Mammary microvascular endothelial cell (primary cell): ENCODE data around the gene SPTLC2. TPM values are rescaled to one million over a fixed set of nuclear protein-coding genes. Genes with fewer than 3 reads are reported as not detected.

Source experiments
- total RNA-seq: library from RNA; depleted of rRNA; stranded (reverse); fragments of >200 nt; gene quantifications from 2 replicates; pipeline ENCODE4 v1.2.3, GENCODE V29; 2015

Gene SPTLC2
- 38.9 and 41.4 TPM in 2 replicates for total RNA-seq

GRCh38 chr14:77616454-77617229 lies at the start of gene SPTLC2:
Gene SPTLC2 (minus strand): TSS chr14:77616637. CDS start chr14:77616579, 58 bp downstream.

DNA sequence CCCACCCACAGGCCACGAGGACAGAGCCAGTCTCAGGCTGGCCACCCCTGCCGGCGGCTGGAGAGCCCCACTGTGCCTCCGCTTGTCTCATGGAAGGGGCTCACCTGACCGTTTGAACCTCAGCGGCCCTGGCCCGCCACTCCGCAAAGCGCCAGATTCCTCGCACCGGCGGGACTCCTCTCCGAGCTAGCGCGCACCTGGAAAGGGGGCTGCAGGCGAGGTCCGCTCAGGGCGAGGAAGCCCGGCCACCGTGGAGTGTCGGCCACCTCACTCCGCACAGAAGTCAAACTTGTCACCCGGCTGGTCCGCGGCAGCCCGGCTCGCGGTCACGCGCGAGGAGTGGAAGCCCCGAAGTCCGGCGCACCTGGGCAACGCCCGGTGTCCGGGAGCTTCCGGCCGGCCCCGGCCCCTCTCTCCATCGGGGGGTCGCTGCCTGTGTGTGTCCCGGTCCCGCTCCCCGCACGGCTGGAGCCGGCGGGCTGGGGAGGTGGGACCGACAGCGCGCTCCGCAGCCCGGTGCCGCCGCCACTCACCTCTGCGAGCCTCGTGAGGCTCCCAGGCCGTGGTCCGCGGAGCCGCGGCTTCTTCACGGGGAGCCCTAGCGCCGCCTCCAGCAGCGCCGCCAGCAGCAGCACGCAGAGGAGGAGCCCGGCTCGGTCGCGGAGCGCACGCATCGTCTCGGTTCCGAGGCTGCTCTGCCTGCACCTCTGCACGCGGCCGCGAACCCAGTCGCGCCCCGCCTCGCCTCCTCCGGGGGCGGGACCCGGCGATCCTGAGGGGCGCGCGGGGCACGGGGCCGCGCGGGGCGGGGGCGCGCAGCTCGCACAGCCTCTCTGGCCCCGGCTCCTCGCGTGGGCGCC lies 118.1 kb downstream of the SPTLC2 start, which contains the start of gene ISM2:
ISM2 (minus strand) TSS at position 697 of the 860 bp plus-strand sequence; CDS start at position 674, 23 bp downstream.

DNA sequence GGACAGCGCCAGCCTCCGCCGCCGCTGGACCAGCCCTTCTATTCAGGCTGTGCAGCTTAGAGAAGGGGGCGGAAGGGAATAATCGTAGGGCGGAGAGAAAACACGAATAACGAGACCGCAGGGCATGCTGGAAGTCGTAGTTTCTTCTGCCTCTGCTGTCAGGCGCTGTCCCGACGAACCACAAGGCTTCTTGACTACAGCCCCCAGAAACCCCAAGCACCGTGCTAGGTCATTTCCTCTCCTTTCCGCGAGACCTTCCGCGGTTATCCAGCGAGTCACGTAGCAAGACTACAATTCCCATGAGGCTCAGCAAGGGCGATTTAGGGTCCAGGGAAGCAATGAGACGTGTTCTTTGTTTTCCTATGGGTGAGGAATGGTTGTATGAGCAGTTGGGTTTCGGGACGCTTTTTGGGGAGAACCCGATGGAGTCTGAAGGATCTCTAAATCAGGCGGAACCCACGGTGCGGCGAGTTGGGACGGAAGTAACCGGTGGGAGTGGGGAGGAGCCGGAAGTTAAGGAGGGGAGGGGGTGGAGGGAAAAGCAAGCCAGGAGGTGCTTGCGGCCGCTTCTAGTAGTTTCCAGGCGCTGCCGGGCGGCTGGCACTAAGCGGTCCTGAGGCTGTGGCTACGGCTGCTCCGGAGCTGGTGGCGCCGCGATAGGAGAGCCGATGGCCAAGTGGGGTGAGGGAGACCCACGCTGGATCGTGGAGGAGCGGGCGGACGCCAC lies 158.8 kb downstream of the SPTLC2 start, which contains the start of the genes AHSA1 and VIPAS39:
AHSA1 (plus strand) TSS at position 572 of the 727 bp plus-strand sequence; CDS start at position 669, 97 bp downstream.
VIPAS39 (minus strand) TSS at position 80 of the 727 bp plus-strand sequence. CDS start 3,499 bp downstream, outside the sequence.

Other genes starting within 250 kb of the SPTLC2 start
- 7.8 and 8.1 TPM in 2 replicates for gene TMED8, start 239.5 kb downstream of the SPTLC2 start, total RNA-seq
- gene SAMD15, start 239.3 kb downstream of the SPTLC2 start, total RNA-seq = 0.53 and 0.64 TPM in 2 replicates
- not detected in 2 replicates for gene NOXRED1, start 193.1 kb downstream of the SPTLC2 start, total RNA-seq
- gene VIPAS39, start 159.0 kb downstream of the SPTLC2 start, total RNA-seq = 17.9 and 28.8 TPM in 2 replicates
- 173 and 193 TPM in 2 replicates for gene AHSA1, start 158.5 kb downstream of the SPTLC2 start, total RNA-seq
- gene ISM2, start 117.8 kb downstream of the SPTLC2 start, total RNA-seq = 0.07 and 0.10 TPM in 2 replicates
- gene ALKBH1, start 91.4 kb upstream of the SPTLC2 start, total RNA-seq = 11.7 and 12.6 TPM in 2 replicates
- gene SLIRP, start 91.5 kb upstream of the SPTLC2 start, total RNA-seq = 272 and 428 TPM in 2 replicates
- gene SNW1, start 144.5 kb upstream of the SPTLC2 start, total RNA-seq = 55.0 and 58.2 TPM in 2 replicates
- gene ADCK1, start 183.5 kb upstream of the SPTLC2 start, total RNA-seq = 5.9 and 9.1 TPM in 2 replicates